GM12891 (cell line): ENCODE results near the gene ITGB6.

Experiments
- DNase-seq: peaks from one replicate; pipeline ENCODE4 v3.0.0; 2011; ENCODE audit warnings: low spot score; ENCODE audit not compliant: insufficient read length
- FAIRE-seq: peaks from 2 replicates; lab custom pipeline; 2011; peaks lifted over from hg19 to GRCh38; lab: Jason Lieb, UNC
- PAX5 ChIP-seq: IDR thresholded peaks from 2 replicates; pipeline ENCODE4 v1.6.1; 2011; ENCODE audit warnings: low read length, moderate library complexity, mild to moderate bottlenecking; ENCODE audit not compliant: insufficient read depth, severe bottlenecking
- POLR2A ChIP-seq: IDR thresholded peaks from 2 replicates; pipeline ENCODE4 v1.6.1; 2011; ENCODE audit warnings: low read depth, low read length, control low read depth
- POLR2AphosphoS5 ChIP-seq: IDR thresholded peaks from 2 replicates; pipeline ENCODE4 v1.6.1; 2011; ENCODE audit warnings: low read depth, low read length, control low read depth
- POU2F2 ChIP-seq: IDR thresholded peaks from 2 replicates; pipeline ENCODE4 v1.6.1; 2011; ENCODE audit warnings: low read depth, mild to moderate bottlenecking, control low read depth, low read length, moderate library complexity
- SPI1 ChIP-seq: IDR thresholded peaks from 2 replicates; pipeline ENCODE4 v1.6.1; 2011; ENCODE audit warnings: low read depth, low read length, control low read depth
- TAF1 ChIP-seq: IDR thresholded peaks from 2 replicates; pipeline ENCODE4 v1.6.1; 2011; ENCODE audit warnings: low read depth, low read length, control low read depth

ITGB6 gene

GRCh38 chr2:160232905-160233475, 32.9 kb upstream of the ITGB6 start:
- FAIRE-seq = no peak
- no peak for DNase-seq
- no peak for TF ChIP-seq TAF1
- no peak for TF ChIP-seq SPI1
- no peak for TF ChIP-seq POU2F2
- no peak for TF ChIP-seq POLR2A
- no peak for TF ChIP-seq POLR2AphosphoS5
- TF ChIP-seq PAX5 = no peak

- FAIRE-seq = no peak
- no peak for DNase-seq
- no peak for TF ChIP-seq TAF1
- no peak for TF ChIP-seq PAX5
- TF ChIP-seq POU2F2 = no peak
- no peak for TF ChIP-seq SPI1
- TF ChIP-seq POLR2A = no peak
- no peak for TF ChIP-seq POLR2AphosphoS5
Observed at GRCh38 chr2:160229591-160229990, 29.5 kb upstream of the ITGB6 start.

- no peak for FAIRE-seq
- no peak for TF ChIP-seq TAF1
- TF ChIP-seq SPI1 = no peak
- DNase-seq = no peak
Observed at GRCh38 chr2:160228141-160228917, 28.3 kb upstream of the ITGB6 start.

- FAIRE-seq (no peak), DNase-seq (no peak)
- TF ChIP-seq SPI1 (no peak), POLR2AphosphoS5 (no peak), POLR2A (no peak), TAF1 (no peak), POU2F2 (no peak), PAX5 (no peak)
Observed at GRCh38 chr2:160227293-160227915, 27.3 kb upstream of the ITGB6 start.

GRCh38 chr2:160226367-160226766, 26.3 kb upstream of the ITGB6 start:
- DNase-seq (no peak), FAIRE-seq (no peak)
- TF ChIP-seq PAX5 = no peak
- no peak for TF ChIP-seq POU2F2
- TF ChIP-seq SPI1 = no peak
- TF ChIP-seq POLR2AphosphoS5 = no peak

- no peak for FAIRE-seq
- no peak for DNase-seq
- TF ChIP-seq SPI1 (no peak), POLR2A (no peak), PAX5 (no peak), TAF1 (no peak), POU2F2 (no peak)
Observed at GRCh38 chr2:160225722-160226121, 25.6 kb upstream of the ITGB6 start.

GRCh38 chr2:160224507-160224906, 24.4 kb upstream of the ITGB6 start:
- no peak for DNase-seq
- FAIRE-seq = no peak
- TF ChIP-seq POU2F2 (no peak), POLR2A (no peak), TAF1 (no peak), PAX5 (no peak), POLR2AphosphoS5 (no peak), SPI1 (no peak)

GRCh38 chr2:160224060-160224459, 24.0 kb upstream of the ITGB6 start:
- FAIRE-seq = no peak
- peak; percentile 54 for DNase-seq
- no peak for TF ChIP-seq PAX5
- no peak for TF ChIP-seq POLR2A
- no peak for TF ChIP-seq TAF1
- TF ChIP-seq SPI1 = no peak
- no peak for TF ChIP-seq POLR2AphosphoS5
- no peak for TF ChIP-seq POU2F2

GRCh38 chr2:160223560-160223959, 23.5 kb upstream of the ITGB6 start:
- no peak for DNase-seq
- no peak for TF ChIP-seq POU2F2
- no peak for TF ChIP-seq SPI1
- TF ChIP-seq TAF1 = no peak
- TF ChIP-seq POLR2AphosphoS5 = no peak
- no peak for TF ChIP-seq POLR2A
- no peak for TF ChIP-seq PAX5
- no peak for FAIRE-seq

- no peak for FAIRE-seq
Observed at GRCh38 chr2:160222546-160223283, 22.6 kb upstream of the ITGB6 start.

More at GRCh38 chr2:160222546-160223283, 22.6 kb upstream of the ITGB6 start:
- TF ChIP-seq TAF1 (no peak), POLR2A (no peak)
- no peak for DNase-seq
